ENCODE results near the gene ARHGAP5.

ARHGAP5 gene

GRCh38 chr14:32079264-32079663, 2.2 kb downstream of the ARHGAP5 start:
- DNase-seq (ENCODE audit: low spot score) (no peak), ATAC-seq (ENCODE audit: low read depth) (no peak)
- Histone ChIP-seq H3K36me3 (ENCODE audit: low read depth) (peaks cover 13% of the 10 kb centered on the region; the same call in 1 of the 2 replicates), H3K27ac (ENCODE audit: poor library complexity, severe bottlenecking) (peak overlapping the region; percentile 96), H3K9me3 (ENCODE audit: severe bottlenecking) (no peaks in the 10 kb centered on the region), H3K27me3 (ENCODE audit: insufficient read depth, poor library complexity, severe bottlenecking) (no peaks in the 10 kb centered on the region), H3K4me3 (ENCODE audit: severe bottlenecking) (peak overlapping the region; percentile 95), H3K4me1 (ENCODE audit: insufficient read depth, poor library complexity, severe bottlenecking) (peaks cover 47% of the 10 kb centered on the region)
- no peak for TF ChIP-seq CTCF (IDR thresholded peaks at IDR 0.05; ENCODE audit: poor library complexity, severe bottlenecking)

DNA sequence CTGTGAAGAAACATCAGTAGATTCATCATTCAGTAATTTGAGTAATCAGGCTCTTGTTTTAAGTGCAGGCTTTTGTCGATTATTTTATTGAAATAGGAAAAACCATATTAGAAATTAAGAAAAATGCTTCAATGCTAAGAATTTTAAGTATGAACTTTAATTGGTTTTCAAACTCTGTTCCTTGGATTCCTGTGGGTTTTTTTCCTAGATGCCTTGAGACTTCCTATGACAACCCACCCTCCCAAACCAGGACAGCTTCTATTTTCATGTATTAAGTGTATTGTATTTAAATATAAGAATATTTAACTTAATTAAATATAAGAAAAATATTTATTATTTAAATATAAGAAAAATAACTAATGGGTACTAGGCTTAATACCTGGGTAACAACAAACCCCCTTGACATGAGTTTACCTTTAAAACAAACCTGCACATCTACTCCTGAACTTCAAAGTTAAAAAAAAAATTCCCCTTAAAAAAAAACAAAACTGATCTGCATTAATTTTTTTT, 3.0 kb downstream of the ARHGAP5 start:
- Histone ChIP-seq H3K27me3 (ENCODE audit: insufficient read depth, poor library complexity, severe bottlenecking) (no peaks in the 10 kb centered on the region), H3K9me3 (ENCODE audit: severe bottlenecking) (no peaks in the 10 kb centered on the region), H3K36me3 (ENCODE audit: low read depth) (peaks cover 13% of the 10 kb centered on the region; the same call in 1 of the 2 replicates), H3K4me3 (ENCODE audit: severe bottlenecking) (no peak overlapping the region), H3K4me1 (ENCODE audit: insufficient read depth, poor library complexity, severe bottlenecking) (peaks cover 45% of the 10 kb centered on the region), H3K27ac (ENCODE audit: poor library complexity, severe bottlenecking) (no peak overlapping the region)
- ATAC-seq (ENCODE audit: low read depth) (no peak), DNase-seq (ENCODE audit: low spot score) (no peak)
- no peak for TF ChIP-seq CTCF (IDR thresholded peaks at IDR 0.05; ENCODE audit: poor library complexity, severe bottlenecking)

GRCh38 chr14:32081901-32082300, 4.8 kb downstream of the ARHGAP5 start:
- Histone ChIP-seq H3K4me3 (ENCODE audit: severe bottlenecking) (no peak overlapping the region), H3K27ac (ENCODE audit: poor library complexity, severe bottlenecking) (no peak overlapping the region), H3K27me3 (ENCODE audit: insufficient read depth, poor library complexity, severe bottlenecking) (no peaks in the 10 kb centered on the region), H3K4me1 (ENCODE audit: insufficient read depth, poor library complexity, severe bottlenecking) (peaks cover 64% of the 10 kb centered on the region), H3K9me3 (ENCODE audit: severe bottlenecking) (no peaks in the 10 kb centered on the region), H3K36me3 (ENCODE audit: low read depth) (peaks cover 13% of the 10 kb centered on the region; the same call in 1 of the 2 replicates)
- ATAC-seq (ENCODE audit: low read depth) (no peak), DNase-seq (ENCODE audit: low spot score) (no peak)
- no peak for TF ChIP-seq CTCF (IDR thresholded peaks at IDR 0.05; ENCODE audit: poor library complexity, severe bottlenecking)

- Histone ChIP-seq H3K27me3 (ENCODE audit: insufficient read depth, poor library complexity, severe bottlenecking) (no peaks in the 10 kb centered on the region), H3K27ac (ENCODE audit: poor library complexity, severe bottlenecking) (no peak overlapping the region), H3K4me3 (ENCODE audit: severe bottlenecking) (no peak overlapping the region), H3K4me1 (ENCODE audit: insufficient read depth, poor library complexity, severe bottlenecking) (peaks cover 75% of the 10 kb centered on the region), H3K36me3 (ENCODE audit: low read depth) (peaks cover 17% of the 10 kb centered on the region), H3K9me3 (ENCODE audit: severe bottlenecking) (no peaks in the 10 kb centered on the region)
- no peak for ATAC-seq (ENCODE audit: low read depth)
- DNase-seq (ENCODE audit: low spot score): no peak
- no peak for TF ChIP-seq CTCF (IDR thresholded peaks at IDR 0.05; ENCODE audit: poor library complexity, severe bottlenecking)
Measured at GRCh38 chr14:32083315-32083624, 6.2 kb downstream of the ARHGAP5 start.

GRCh38 chr14:32083789-32084188, 6.7 kb downstream of the ARHGAP5 start:
- Histone ChIP-seq H3K4me1 (ENCODE audit: insufficient read depth, poor library complexity, severe bottlenecking) (peaks cover 78% of the 10 kb centered on the region), H3K4me3 (ENCODE audit: severe bottlenecking) (no peak overlapping the region)
- no peak for ATAC-seq (ENCODE audit: low read depth)

More at GRCh38 chr14:32083789-32084188, 6.7 kb downstream of the ARHGAP5 start:
- Histone ChIP-seq H3K36me3 (ENCODE audit: low read depth) (peaks cover 13% of the 10 kb centered on the region), H3K27ac (ENCODE audit: poor library complexity, severe bottlenecking) (no peak overlapping the region), H3K9me3 (ENCODE audit: severe bottlenecking) (no peaks in the 10 kb centered on the region), H3K27me3 (ENCODE audit: insufficient read depth, poor library complexity, severe bottlenecking) (no peaks in the 10 kb centered on the region)
- DNase-seq (ENCODE audit: low spot score): no peak
- no peak for TF ChIP-seq CTCF (IDR thresholded peaks at IDR 0.05; ENCODE audit: poor library complexity, severe bottlenecking)
